ENCODE results near the gene CHCHD10. TPM values are rescaled to one million over a fixed set of nuclear protein-coding genes. Genes with fewer than 3 reads are reported as not detected.

The CHCHD10 gene
- 43.7 TPM for polyA plus RNA-seq (2013, experiment 1 of 2; ENCODE audit: insufficient read length)
- polyA plus RNA-seq (2013, experiment 2 of 2; ENCODE audit: insufficient read length): 42.3 TPM

- DNase-seq: peak; percentile 76
Observed at GRCh38 chr22:23767673-23768548, at the start of gene CHCHD10. TSS of gene CHCHD10 (minus strand) at chr22:23767972. CDS start at chr22:23767874, 98 bp downstream.

DNA sequence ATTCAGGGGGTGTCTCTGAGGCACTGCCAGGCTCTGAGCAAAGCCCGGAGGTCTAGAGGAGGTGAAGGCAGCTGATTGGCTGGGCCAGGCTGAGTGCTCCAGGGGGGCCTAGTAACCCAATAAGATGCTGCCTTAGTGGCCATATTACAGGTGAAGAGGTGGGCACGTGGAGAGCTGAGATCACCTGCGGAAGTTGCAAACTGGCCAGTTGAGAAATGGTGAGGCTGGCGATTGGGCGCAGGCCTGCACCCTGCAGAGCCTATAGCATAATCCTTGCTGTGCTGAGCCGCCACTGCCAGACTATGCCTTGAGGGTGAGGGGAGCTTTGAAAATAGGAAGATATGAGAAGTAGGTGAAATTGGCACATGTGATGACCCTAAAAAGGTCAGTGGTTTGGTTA, 49.4 kb upstream of the CHCHD10 start:
- DNase-seq: no peak

GRCh38 chr22:23816156-23816976, 48.6 kb upstream of the CHCHD10 start:
- DNase-seq: peak; percentile 17

GRCh38 chr22:23815541-23816155, 47.9 kb upstream of the CHCHD10 start:
- peak; percentile 30 for DNase-seq

DNA sequence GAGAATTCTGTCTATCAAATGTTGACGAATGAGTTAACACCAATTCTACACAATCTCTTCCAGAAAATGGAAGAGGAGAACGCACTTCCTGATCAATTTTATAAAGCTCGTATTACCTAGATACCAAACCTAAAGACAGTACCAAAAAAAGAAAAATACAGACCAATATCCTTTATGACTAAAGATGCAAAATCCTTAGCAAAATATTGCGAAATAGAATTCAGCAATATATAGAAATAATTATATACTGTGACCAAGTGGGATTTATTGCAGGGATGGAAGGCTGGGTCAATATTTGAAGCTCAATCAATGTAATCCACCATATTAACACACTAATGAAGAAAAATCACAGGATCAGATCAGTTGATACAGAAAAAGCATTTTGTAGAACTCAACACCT, 44.6 kb upstream of the CHCHD10 start:
- DNase-seq: no peak

DNA sequence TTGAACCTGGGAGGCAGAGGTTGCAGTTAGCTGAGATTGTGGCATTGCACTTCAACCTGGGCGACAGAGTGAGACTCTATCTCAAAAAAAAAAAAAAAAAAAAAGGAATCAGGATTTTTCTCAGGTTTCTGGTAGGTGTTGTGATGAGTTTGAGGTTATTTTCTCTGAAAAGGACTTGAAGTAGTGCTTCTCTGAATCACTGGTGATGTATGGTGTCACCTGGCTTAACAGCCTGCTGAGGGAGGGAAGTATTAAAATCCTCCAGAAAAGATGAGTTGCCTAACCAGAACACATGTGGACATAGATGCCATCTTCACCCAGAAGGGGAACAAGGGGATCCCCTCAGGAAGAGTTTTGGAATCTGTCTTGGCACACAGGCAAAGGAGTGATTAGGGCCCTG, 39.1 kb upstream of the CHCHD10 start:
- DNase-seq: no peak

GRCh38 chr22:23804781-23805291, 37.1 kb upstream of the CHCHD10 start:
- no peak for DNase-seq

- no peak for DNase-seq
Observed at GRCh38 chr22:23803001-23803819, 35.4 kb upstream of the CHCHD10 start.

DNA sequence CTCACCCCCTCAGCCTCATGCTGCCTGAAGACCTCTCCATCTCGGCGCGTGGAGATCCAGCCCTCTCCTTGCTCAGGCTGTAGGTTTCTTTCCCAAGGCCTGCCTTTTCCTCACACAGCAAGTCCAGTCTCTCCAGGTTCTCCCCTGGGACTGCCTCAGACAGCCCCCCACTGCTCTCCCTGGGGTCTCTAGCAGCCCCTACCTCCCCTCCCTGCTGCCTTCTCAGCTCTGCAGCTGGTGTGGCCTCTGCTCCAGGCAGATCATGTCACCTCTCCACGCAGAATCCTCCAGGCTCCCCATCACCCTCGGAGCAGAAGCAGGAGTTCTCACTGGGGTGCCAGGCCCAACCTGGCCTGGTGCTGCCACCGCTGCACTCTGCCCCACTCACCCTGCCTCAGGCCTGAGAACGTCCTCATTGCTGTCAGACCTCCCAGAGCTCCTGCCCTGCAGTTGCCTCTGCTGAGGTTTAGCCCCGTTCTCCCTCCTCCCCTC, 34.2 kb upstream of the CHCHD10 start:
- no peak for DNase-seq

DNA sequence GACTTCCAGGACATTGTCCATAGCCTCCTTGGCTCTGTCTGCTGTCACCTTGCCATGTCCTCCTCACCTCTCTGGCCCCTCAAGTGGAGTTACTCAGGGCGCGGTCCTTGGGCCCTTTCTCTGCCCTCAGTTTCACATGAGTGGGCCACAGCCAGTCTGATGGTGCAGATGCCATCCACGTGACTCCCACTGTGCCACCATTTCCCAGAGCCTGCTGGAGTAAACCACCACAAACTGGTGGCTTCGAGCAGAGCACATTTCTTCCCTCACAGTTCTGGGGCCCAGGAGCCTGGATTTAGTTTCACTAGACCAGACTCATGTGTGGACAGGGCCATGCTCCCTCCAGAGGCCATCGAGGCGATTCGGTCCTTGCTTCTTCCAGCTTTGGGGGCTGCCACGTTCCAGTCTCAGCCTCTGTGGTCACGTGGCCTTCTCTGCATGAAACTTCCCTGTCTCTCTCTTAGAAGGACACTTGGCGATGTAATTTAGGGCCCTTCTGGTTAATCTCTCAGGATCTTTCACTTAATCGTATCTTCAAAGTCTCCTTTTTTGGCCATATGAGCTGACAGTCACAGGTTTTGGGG, 33.6 kb upstream of the CHCHD10 start:
- no peak for DNase-seq

DNA sequence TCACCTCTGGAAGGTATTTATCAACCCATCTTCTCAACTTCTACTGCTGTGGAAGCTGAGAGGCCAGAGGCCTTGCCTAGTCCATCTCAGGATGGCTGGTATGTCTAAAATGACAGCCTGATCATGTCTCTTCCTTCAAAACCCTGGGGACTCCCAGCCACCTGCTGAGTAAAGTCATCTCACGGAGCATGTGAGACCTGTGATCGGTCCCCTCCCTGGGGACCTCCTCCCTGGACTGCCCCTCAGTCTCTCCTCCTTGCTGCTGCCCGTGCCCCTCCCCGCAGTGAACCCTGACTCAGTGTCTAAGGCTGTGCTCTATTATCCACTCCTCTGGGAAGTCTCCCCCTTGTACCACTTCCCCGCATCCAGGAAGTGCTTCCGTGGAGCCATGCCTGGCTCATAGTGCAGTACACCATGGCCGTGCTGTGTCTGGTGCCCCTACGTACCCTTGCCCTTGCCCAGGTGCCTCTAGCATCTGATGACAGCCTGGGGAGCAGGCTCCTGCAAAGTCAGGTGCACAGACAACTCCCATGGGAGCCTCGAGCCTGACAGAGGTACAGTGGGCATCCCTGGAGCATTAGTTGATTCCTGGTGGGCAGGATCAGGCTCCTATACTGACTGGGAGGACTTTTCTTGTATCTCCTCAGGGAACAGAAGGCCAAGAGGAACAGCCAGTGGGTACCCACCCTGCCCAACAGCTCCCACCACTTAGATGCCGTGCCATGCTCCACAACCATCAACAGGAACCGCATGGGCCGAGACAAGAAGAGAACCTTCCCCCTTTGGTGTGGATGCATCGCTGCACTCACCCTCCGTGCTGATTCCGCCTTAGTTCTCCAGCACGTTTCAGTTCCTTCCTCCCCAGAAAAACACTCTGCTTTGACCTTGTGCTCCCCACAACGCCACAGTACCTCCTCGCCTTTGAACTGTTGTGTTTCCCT, 32.8 kb upstream of the CHCHD10 start:
- no peak for DNase-seq

DNA sequence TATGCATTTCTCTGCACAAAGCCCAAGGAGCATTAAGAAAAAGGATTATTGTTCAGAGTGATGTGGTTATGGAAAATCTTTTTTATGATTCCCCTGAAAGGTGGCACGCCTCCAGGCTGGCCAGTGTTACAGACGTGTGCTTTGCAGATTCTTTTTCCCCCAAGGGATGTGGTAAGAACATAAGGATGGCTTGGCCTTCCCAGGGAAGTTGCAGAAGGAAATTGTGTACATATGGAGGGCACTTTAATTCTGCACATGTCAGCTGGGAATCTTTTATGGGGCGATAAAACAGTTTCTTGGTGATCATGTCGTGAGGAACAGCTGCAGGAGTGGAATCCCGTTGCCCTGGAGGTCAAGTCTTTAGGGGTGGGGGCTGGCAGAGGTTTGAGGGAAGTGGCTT, 28.7 kb upstream of the CHCHD10 start:
- peak; percentile 57 for DNase-seq

DNA sequence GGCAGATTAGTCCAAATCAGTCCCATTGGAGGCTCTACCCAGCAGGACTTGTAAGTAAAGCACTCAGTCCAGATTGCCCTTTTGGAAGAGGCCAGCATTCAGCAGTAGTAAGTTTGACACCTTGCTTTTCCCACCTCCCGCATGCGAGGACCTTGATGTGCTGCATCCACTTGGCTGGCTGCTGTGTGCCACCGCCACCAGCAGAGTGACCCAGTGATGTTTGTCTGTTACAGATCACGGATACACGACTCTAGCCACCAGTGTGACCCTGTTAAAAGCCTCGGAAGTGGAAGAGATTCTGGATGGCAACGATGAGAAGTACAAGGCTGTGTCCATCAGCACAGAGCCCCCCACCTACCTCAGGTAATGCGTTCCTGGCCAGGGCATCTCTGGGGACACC, 25.6 kb upstream of the CHCHD10 start:
- DNase-seq: no peak

DNA sequence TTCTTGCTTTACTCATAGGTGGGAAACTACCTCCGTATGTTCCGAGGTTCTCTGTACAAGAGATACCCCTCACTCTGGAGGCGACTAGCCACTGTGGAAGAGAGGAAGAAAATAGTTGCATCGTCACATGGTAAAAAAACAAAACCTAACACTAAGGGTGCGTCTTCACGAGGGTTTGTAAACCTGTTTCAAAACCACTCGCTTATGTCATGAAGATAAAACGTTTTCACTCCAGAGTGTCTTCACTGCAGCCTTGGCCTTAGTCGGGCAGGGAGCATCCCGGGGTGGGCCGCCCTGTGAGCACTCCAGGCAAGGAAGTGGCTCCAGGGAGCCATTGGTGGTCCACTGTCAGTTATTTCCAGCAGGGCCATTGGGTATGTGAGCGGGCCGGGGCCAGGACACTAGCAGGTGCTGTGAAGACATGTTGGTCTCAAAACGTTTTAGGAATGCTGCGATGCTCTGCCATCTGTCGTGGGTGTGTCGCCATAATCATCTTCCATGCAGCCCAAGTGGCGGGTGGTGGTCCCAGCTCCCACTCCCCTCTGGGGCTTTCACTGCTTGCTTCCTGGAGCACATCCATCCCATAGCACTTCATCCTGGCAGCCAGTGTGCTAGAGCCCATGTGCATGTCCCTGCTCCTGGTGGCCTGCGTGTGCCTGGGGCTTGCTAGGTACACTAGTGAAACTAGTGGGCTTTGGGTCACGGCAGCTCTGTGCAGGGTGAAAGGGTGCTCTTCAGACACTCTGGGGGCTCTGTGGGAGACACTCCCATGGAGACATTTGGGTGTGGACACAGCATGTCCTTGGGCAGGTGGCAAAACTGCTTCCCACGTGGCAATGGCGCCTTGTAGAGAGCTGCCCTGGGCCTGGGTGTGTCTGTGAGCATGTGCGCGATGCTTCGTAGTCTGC, 24.2 kb upstream of the CHCHD10 start:
- DNase-seq: no peak

- peak; percentile 29 for DNase-seq
Observed at GRCh38 chr22:23790819-23791737, 23.3 kb upstream of the CHCHD10 start.

- DNase-seq: no peak
Observed at GRCh38 chr22:23789638-23790037, 21.9 kb upstream of the CHCHD10 start.

DNA sequence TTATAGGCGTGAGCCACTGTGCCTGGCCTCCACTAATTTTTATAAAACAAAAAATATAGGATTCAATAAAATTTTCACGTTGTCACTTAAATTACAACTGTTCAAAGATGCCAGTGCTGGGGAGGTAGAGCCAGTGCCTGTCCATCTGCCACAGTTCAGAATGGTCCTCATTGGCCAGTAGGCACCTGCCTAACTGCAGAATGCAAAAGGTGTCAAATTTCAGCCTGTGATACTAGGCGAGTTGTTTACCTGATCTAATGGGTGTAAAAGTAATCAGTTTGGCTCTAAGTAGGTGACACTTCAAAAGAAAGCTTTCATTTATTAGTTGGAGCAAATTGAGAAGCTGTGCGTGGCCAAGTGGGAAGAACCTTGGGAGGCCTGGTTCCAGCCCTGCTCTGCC, 21.3 kb upstream of the CHCHD10 start:
- DNase-seq: no peak

- no peak for DNase-seq
Observed at GRCh38 chr22:23787910-23788309, 20.1 kb upstream of the CHCHD10 start.

Data from fibroblast of skin of scalp (primary cell).